Liver (tissue), 3 donors: Measurements from ENCODE around the gene L2HGDH.

Source experiments
- CTCF ChIP-seq: fragments of 150-350 bp; IDR thresholded peaks from 2 replicates; pipeline ENCODE4 v1.5.1; 2017; ENCODE audit warnings: improper control_type of control experiment, low read depth, low read length; ENCODE audit not compliant: missing input control
- TAF1 ChIP-seq: conservative IDR thresholded peaks from 2 replicates; pipeline ENCODE4 v1.6.1; 2016; ENCODE audit warnings: antibody characterized with exemption, mild to moderate bottlenecking
- TF ChIP-seq, protein P1 (sequence below): IDR thresholded peaks from 2 replicates; pipeline ENCODE4 v1.6.1; 2016; ENCODE audit warnings: antibody characterized with exemption
- donor health status: healthy.
- donor health status: healthy.

- TF ChIP-seq CTCF (no peak), TAF1 (no peak)
- TF ChIP-seq, protein P1, sequence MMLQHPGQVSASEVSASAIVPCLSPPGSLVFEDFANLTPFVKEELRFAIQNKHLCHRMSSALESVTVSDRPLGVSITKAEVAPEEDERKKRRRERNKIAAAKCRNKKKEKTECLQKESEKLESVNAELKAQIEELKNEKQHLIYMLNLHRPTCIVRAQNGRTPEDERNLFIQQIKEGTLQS, result no peak
Observed at GRCh38 chr14:50343434-50343833, 31.4 kb upstream of the L2HGDH start.
